Middle frontal gyrus (tissue), 1 donor: ENCODE results near the gene ZNF808.
"Not testable (repeated sequence)": the region's sequence is repeated elsewhere in the genome, so short reads cannot be mapped to it uniquely, and the experiment has no call there.

ENCODE experiments used
- DNase-seq: peaks from one replicate; pipeline ENCODE4 v3.0.0-alpha.2; 2015; ENCODE audit warnings: low spot score; ENCODE audit errors: extremely low spot score

Gene ZNF808

DNA sequence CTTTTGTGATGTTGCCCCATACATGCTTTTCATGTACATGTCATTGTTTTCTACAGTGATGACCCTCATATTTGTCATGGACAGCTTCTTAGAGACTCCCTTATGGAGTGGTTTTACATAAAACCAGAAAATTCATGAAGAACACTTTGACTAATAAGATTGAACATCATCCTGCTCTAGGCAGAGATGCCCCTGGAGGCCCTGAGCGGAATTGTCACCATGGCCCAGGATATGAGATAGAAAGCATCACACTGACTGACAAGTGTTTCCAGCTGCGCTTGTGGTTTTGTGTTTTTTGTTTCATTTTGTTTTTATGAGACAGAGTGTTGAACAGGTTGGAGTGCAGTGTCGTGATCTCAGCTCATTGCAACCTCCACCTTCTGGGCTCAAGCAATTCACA is 64.8 kb downstream of the ZNF808 start:
- no peak for DNase-seq

DNA sequence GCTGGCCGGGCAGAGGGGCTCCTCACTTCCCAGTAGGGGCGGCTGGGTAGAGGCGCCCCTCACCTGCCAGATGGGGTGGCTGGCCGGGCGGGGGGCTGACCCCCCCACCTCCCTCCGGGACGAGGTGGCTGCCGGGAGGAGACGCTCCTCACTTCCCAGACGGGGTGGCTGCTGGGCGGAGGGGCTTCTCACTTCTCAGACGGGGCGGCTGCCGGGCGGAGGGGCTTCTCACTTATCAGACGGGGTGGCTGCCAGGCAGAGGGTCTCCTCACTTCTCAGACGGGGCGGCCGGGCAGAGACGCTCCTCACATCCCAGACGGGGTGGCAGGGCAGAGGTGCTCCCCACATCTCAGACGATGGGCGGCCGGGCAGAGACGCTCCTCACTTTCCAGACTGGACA is 66.0 kb downstream of the ZNF808 start:
- not testable (repeated sequence) for DNase-seq

- no peak for DNase-seq
Observed at GRCh38 chr19:52599241-52599640, 71.8 kb downstream of the ZNF808 start.

GRCh38 chr19:52600639-52601024 is 73.2 kb downstream of the ZNF808 start:
- DNase-seq: no peak

DNA sequence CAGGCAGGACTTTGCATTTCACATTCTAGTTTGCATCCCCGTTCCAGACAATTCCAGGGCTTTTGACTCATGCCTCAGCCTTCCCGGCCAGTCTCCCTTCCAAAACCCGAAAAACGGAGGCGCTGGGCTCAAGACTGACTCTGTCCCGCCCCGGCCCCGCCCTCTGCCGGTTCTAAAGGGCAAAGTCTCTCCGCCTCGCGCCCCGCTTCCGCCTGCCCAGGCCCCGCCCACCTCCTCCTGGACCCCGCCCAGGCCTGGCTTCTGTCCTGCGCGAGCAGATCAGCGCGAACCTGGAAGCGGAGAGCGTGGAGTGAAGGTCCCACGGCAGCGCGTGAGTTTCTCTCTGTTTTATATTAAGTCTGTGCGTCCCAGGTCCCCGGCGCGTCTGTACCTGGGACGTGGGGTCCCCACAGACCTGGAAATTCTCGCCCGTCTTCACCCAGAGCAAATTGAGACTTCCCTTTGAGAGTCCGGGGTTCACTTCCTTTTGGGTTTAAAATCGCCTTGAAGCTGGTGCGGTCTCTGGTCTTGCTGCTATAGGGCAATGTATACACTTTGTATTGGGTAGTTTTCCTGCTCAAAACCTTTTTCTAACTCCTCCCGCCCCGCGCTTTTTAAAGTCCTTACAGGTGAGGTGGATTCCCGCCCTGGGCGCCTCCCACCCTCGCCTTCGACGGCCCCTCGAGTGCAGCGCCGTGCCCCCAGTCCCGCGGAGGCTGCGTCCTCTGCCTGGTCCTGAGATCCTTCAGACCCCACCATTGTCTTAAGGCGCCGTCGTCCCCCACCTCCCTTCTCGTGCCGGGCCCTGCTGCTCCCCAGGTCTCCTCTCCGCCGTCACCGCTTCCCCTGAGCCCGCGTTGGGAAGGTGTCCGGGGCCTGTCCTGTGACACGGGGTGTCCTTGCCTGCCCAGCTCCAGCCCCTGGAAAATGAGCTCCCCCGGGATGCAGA is 73.8 kb downstream of the ZNF808 start:
- DNase-seq: peak; percentile 42

DNA sequence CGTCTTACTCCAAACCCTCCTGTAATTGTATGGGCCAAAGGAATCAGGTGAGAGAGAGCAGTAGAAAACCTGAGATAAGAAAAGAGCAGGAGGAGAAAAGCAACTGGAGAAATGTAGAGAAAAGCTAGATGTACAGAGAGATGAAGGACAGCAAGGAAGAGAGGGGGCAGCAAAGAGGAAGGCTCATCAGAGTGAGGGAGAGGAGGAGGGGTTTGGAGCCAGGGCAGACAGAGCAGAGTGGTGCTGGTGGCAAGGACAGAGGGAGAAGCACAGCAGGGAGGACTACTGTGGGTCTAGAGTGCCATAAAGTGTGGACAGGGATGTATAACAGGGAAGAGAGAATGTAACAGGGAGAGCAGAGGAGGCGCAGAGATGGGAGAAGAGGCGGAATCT is 74.5 kb downstream of the ZNF808 start:
- not testable (repeated sequence) for DNase-seq

- no peak for DNase-seq
Observed at GRCh38 chr19:52602941-52603340, 75.5 kb downstream of the ZNF808 start.

- no peak for DNase-seq
Observed at GRCh38 chr19:52603558-52604207, 76.2 kb downstream of the ZNF808 start.
